Fibroblast of skin of right biceps (primary cell): ENCODE measurements around the gene TTC21A.
A peak's percentile ranks its signal among the peaks of the same experiment; 100 is the strongest.
"Not testable (repeated sequence)": the region's sequence is repeated elsewhere in the genome, so short reads cannot be mapped to it uniquely, and the experiment has no call there.

Experiments used
- DNase-seq: peaks from one replicate; pipeline ENCODE4 v3.0.0-alpha.2; 2013

TTC21A gene

GRCh38 chr3:39156421-39156820 lies 48.9 kb downstream of the TTC21A start:
- DNase-seq, result no peak

DNA sequence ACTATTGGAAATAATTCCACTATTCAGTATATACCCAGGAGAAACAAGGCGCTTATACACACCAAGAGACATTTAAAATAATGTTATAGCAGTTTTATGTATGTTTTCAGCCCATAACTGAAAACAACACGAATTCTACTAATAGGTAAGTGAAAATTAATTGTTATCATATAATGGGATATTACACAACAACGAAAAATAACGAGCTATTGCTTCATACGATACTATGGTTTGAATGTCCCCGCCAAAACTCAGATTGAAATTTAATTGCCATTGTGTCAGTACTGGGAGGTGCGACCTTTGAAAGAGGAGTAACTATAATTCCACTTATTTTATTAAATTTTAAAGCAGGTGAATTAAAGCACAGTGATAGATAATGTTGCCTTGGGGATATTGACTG lies 49.9 kb downstream of the TTC21A start:
- DNase-seq, result no peak

DNA sequence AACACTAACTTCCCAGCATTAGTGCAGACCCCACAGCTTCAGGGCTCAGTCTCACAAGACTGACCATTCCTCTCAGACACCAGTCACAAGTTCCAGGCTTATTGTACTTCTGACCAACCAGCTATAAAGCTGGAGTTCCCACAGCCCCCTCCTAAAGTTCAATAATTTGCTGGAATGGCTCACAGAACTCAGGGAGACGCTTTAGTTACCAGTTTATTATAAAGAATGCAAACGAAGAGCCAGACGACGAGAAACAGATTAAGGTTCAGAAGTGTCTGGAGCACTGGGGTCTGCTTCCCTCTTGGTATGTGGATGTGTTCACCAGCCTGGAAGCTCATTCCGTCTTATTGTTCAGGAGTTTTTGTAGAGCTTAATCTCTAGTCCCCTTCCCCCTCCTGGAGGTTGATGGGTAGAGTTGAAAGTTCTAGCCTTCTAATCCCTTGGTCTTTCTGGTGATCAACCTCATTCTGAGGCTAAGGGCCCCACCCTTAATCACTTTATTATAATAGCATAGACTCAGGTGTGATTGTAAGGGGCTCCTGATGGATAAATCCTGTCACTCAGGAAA lies 50.8 kb downstream of the TTC21A start:
- DNase-seq, result no peak

GRCh38 chr3:39164414-39164813 lies 56.9 kb downstream of the TTC21A start:
- DNase-seq, result no peak

DNA sequence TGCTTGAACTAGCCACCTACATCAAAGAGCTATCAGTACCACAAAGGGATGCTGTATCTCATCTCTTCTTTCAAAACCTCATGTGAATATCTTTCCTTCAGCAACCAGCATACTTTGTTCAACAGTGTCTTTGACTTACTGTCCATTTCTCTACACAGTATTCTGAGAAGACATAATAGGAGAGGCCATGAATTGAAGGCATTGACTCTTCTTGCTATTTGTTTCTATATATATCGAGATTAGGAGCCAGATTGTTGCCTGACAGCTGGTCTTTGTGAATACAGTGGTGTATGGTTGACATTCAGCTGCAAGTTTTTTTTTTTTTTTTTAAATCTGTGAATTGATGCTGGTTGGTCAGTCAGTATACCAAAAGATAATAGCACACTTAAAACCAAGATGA lies 58.0 kb downstream of the TTC21A start:
- DNase-seq, result no peak

- peak; percentile 99 for DNase-seq
Observed at GRCh38 chr3:39166134-39166710, 58.7 kb downstream of the TTC21A start.

GRCh38 chr3:39166932-39167532 lies 59.6 kb downstream of the TTC21A start:
- DNase-seq, result peak; percentile 93

DNA sequence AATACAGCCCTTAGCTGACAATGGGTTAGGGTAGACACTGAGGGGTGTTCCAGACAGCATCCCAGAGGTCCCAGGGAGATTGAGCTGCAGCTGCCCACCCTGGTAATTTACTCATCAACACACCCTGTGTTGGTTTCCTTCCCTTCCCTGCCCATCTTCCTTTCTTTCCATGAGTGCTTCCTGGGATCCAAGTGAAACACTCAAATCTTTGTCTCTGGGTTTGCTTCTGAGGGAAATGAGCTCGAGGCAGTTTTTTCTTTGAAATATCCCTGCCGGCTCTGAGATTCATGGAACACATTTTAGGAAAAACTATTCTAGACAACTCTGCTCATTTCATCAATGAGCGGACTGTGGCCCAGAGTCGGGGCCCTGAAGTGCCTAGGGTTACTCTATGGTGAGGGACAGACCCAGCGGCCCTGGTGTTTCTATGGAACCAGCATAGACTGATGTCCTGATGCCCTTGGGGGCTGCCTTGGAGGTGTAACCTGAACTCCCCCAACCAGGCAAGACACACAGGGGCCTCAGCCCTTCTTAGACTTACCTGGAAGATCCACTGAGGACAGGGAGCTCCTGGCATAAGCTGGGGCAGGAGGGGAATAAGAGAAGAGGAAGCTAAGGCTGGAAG lies 60.8 kb downstream of the TTC21A start:
- no peak for DNase-seq

- no peak for DNase-seq
Observed at GRCh38 chr3:39169712-39170111, 62.2 kb downstream of the TTC21A start.

DNA sequence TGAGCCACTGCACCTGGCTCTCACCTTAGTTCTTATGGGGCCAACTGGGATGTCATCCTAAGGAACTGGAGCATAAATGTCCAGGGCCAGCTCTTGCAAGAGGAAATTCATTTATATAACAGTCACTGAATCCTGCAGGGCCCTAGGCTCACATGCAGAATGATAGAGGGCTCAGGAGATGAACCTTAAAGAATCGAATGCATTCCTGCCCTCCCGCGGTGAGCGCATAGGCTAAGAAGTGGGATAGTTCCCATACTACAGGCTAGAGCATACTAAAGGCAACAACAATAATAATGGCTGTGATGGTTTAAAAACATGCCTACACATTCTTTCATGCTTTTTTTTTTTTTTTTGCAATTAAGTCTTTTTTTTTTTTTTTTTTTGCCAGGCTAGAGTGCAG lies 63.0 kb downstream of the TTC21A start:
- no peak for DNase-seq

GRCh38 chr3:39170877-39171276 lies 63.4 kb downstream of the TTC21A start:
- not testable (repeated sequence) for DNase-seq

DNA sequence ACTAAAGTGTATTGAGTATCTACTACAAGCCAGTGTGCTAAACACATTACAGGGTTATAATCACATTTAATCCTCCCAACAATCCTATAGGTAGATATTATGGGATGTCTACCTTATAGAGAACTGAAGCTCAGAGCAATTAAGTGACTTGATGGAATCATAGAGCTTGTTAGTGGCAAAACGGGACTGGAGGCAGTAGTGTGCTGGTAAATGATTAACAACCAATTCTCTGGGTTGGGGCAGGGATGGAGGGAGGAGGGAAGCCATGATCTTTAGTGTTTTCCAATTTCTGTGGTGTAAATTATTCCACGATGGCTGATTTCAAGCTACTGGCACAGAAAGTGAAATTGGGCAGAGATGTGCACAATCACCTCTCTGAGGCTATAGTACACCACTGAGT lies 64.4 kb downstream of the TTC21A start:
- DNase-seq, result no peak

GRCh38 chr3:39173318-39174125 lies 66.0 kb downstream of the TTC21A start:
- DNase-seq, result no peak

DNA sequence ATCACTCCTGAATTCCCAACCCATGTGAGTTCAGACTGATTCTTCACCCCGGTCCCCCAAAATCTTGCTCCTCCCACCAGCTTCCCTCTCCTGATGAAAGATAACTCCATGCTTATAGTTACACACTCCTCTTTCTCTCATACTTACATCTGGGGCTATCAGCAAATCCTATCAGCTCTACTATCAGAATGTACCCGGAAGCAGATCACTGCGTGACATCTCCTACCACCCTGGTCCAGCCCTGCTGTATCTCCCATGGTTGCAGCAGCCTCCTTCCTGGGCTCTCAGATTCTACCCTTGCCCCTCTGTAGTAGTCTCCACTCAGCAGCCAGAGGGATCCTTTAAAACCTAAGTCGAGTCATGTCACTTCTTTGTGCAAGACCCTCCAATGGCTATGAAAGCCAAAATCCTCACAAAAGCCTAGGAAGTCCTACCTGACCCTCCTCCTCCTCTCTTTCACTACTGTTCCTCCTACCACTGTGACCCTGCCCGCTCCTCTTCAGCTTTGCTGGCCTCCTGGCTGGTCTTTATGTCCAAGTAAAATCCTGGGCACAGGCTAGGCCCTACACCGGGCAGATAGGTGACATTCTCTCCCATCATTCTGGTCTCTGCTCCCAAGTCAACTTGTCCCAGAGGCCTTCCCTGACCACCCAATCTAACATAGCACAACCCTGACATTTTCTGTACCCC lies 68.7 kb downstream of the TTC21A start:
- no peak for DNase-seq

DNA sequence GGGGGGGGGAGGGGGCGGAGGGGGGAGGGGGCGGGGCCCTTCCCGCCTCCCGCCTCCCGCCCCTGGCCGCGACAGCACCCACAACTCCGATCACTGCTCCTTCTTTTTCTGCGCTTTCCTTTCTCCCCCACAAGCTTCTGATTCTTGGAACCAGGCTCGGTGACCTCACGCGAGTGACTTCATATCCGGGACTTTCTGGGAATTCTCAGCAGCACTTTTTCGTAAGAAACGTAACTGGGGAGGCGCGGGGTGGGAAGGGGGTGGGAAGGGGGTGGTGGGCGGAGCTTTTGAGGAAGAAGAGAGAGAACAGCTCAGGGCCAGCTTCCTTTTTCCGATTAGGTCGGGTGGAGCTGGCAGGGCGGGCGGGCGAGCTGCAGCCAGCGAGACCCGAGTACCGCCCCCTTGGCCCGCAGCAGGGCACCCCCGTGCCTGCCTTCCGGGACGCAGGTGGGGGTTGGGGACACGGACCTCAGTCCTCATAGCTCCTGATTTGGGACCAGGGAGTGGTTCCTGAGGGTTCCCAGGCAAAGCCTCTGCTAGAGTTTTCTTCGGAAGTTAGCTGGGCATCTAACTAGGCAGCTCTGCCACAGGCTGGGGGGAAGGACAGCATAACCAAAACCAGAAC lies 70.3 kb downstream of the TTC21A start:
- peak; percentile 97 for DNase-seq

DNA sequence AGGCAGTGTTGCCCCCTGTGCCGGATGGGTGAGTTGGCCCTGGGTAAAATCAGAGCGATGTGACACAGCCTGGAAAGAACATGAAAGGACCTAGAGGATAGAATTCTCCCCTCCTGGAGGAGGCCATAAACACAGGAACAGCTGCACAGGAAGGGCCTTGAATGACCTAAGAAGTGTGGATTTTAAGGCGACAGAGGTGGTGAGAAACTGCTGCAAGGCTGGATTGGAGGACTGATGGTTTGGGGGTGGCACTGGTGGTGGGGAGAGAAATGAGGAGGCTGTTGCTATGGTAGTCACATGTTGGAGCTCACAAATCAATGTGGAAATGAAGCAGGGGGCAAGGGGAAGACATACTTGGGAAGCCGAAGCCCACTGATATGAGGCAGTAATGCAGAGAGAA lies 71.1 kb downstream of the TTC21A start:
- DNase-seq, result peak; percentile 46

GRCh38 chr3:39180183-39180545 lies 72.7 kb downstream of the TTC21A start:
- DNase-seq, result no peak

- DNase-seq, result peak; percentile 84
Observed at GRCh38 chr3:39180546-39181346, 73.3 kb downstream of the TTC21A start.

DNA sequence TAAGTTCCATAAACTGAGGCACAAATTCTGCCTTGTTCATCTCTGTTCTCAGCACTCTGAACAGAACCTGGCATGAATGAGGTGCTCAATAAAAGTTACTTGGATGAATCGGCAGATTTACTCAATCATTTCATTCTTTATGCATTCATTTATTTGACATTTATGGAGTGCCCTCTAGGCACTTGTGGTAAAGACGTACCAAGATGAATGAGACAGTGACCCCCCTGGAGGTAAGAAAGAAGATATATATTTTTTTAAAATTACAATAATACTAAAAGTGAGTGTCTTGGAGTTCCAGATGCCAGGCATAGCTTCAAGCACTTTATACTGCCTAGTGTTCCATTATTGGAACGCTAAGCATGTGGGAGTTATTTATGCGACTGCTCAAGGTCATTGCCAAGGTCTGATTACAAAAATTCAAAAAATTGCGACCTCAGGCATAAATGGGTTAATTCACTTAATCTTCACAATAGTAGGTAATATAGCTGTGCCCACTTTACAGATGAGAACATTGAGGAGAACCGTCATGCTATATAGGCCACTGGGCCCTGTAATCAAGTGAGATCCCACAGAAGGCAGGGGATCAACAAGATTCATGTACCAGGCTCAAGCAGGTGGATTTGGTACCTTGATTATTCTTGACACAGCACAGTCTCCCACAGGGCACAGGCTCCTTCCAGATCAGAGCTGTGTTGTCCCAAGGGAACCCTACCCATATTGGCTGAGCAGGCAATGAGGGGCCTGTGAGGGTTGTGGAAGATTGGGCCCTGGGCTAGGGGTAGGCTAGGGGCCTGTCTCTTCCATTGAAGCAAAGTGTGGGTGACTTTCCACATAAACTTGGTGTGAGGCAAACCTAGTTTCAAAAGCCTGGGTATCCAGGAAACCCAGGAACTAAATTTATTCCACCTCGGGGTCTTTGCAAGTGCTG lies 74.2 kb downstream of the TTC21A start:
- DNase-seq, result no peak
